Stimulated activated effector memory CD8-positive, alpha-beta T cell treated with anti-CD3 and anti-CD28 coated beads, Interleukin-12 subunit alpha, Interleukin-12 subunit beta, amount 100 ng/mL, for 72 hours (primary cell): ENCODE measurements around the gene KRTAP5-8.
A peak's percentile ranks its signal among the peaks of the same experiment; 100 is the strongest.
"Not testable (repeated sequence)": the region's sequence is repeated elsewhere in the genome, so short reads cannot be mapped to it uniquely, and the experiment has no call there.

ENCODE experiments used
- ATAC-seq: fragments of 150-1000 bp; cut with Tn5 transposase; 2 replicates; pipeline ENCODE4 v1.10.0; 2021
- DNase-seq, 2 donors: peaks; one replicate each; pipeline ENCODE4 v3.0.0; 2021 to 2022; ENCODE audit warnings: low spot score in 2 of 2
- H3K27ac Mint-ChIP-seq: one replicate; pipeline ENCODE4 v1.8.0; 2022; ENCODE audit warnings: mild to moderate bottlenecking, mixed read lengths
- H3K36me3 Mint-ChIP-seq: one replicate; pipeline ENCODE4 v1.8.0; 2022; ENCODE audit warnings: mild to moderate bottlenecking, mixed read lengths
- H3K4me1 Mint-ChIP-seq: one replicate; pipeline ENCODE4 v1.8.0; 2022; ENCODE audit warnings: mixed read lengths
- H3K4me3 Mint-ChIP-seq: one replicate; pipeline ENCODE4 v1.8.0; 2022; ENCODE audit warnings: mild to moderate bottlenecking, mixed read lengths
- H3K9me3 Mint-ChIP-seq: one replicate; pipeline ENCODE4 v1.8.0; 2022; ENCODE audit warnings: mixed read lengths

Gene KRTAP5-8

GRCh38 chr11:71537977-71538665, at the start of gene KRTAP5-8:
KRTAP5-8 (plus strand) TSS chr11:71538025; CDS start chr11:71538056, 31 bp downstream.
- H3K4me3 Mint-ChIP-seq, ATAC-seq, H3K27ac Mint-ChIP-seq, H3K9me3 Mint-ChIP-seq, DNase-seq, H3K36me3 Mint-ChIP-seq, H3K4me1 Mint-ChIP-seq: not testable (repeated sequence)

DNA sequence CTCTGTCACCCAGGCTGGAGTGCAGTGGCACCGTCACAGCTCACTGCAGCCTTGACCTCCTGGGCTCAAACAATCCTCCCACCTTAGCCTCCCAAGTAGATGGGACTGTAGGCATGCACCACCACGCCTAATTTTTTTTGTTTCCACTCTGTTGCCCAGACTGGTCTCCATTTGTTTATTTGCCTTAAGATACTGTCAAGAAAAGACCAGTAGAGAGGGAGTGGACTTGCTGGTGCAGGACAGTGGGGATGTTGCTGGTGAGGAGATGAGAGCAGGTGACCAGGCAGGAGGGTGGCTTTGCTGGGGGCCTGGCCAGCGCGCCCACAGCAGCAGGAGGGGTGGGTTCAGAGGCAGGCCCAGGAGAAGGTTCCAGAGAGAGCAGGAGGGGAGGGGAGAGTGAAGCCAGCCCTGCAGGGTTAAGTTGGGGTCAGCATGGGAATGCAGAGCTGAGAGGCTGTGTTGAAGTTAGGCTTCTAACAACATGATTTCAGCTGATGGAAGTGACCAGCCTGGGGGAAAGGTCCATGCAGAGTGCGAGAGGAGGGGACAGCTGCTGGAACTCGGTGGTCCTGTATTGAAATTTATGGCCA, 49.0 kb upstream of the KRTAP5-8 start:
- H3K36me3 Mint-ChIP-seq = peaks cover 75% of the 10 kb centered on the region
- DNase-seq (no peak), ATAC-seq (no peak)
- H3K4me1 Mint-ChIP-seq = peaks cover 48% of the 10 kb centered on the region
- no peaks in the 10 kb centered on the region for H3K9me3 Mint-ChIP-seq
- peak overlapping the region; percentile 25 for H3K4me3 Mint-ChIP-seq
- peak overlapping the region; percentile 96 for H3K27ac Mint-ChIP-seq

DNA sequence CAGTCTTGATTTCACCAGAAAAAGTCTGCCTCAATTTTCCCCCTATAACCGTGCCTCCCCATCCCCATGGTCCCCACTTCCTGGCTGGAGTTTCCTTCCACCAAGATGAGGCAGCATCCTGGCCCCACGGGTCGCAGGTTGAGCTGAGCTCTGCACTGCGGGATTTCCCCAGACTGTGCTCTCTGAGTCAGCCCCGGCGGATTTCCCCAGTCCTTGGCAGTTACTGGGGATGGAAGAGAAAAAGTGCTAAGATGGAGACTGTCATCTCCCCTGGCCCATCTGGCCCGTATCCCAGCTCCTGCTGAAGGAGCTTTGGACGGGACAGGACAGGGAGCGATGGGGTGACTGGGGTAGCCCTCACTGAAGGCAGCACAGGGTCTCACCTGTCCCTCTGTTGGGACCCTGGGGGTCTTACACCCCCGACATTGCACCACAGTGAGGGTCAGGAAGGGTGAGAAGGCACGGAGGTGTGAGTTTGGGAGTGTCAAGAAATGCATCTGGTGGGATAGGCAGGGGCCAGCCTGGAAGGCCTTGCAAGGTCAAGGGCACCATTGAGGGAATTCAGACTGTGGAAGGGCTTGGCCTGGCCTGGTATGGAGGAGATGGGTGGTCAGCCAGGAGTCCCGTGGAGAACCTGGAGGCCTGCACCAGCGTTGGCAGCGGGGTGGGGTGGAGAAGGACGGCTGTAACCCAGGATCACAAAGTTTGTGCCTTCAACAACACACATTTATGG, 48.3 kb upstream of the KRTAP5-8 start:
- H3K4me1 Mint-ChIP-seq = peaks cover 48% of the 10 kb centered on the region
- peaks cover 80% of the 10 kb centered on the region for H3K36me3 Mint-ChIP-seq
- peak; percentile 15 to 66 for DNase-seq
- peak overlapping the region; percentile 96 for H3K27ac Mint-ChIP-seq
- no peaks in the 10 kb centered on the region for H3K9me3 Mint-ChIP-seq
- H3K4me3 Mint-ChIP-seq = peak overlapping the region; percentile 25
- ATAC-seq = peak; percentile 93

DNA sequence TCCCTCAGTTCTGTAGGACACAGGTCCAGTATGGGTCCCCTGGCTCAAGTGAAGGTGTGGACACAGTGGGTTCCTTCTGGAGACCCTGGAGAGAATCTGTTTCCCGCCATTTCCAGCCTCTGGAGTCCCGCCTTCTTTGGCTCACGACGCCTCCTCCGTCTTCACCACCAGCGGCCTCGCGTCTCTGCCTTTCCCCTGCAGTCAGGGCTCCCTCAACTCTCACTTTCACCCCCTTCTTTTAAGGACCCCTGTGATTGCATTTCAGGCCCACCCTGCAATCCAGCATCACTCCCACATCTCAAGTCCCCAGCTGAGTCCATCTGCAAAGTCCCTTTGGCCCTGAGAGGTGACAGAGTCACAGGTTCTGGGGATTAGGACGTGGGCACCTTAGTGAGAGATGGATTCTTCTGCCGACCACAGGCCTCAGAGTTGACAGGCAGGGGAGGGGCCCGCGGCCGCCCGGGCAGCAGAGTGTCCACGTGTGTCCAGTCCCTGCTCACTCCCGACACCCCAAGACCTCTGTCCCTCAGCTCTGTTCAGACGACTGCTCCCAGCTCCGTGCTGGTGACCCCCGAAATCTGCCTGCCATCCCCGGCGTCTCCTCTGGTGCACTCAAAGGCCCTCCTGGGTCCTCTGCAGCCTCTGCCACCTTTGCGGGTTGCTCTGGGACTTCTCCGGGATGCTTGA, 47.6 kb upstream of the KRTAP5-8 start:
- Mint-ChIP-seq H3K27ac (peak overlapping the region; percentile 96), H3K4me3 (no peak overlapping the region), H3K36me3 (peaks cover 80% of the 10 kb centered on the region), H3K9me3 (no peaks in the 10 kb centered on the region), H3K4me1 (peaks cover 45% of the 10 kb centered on the region)
- DNase-seq (no peak), ATAC-seq (no peak)

DNA sequence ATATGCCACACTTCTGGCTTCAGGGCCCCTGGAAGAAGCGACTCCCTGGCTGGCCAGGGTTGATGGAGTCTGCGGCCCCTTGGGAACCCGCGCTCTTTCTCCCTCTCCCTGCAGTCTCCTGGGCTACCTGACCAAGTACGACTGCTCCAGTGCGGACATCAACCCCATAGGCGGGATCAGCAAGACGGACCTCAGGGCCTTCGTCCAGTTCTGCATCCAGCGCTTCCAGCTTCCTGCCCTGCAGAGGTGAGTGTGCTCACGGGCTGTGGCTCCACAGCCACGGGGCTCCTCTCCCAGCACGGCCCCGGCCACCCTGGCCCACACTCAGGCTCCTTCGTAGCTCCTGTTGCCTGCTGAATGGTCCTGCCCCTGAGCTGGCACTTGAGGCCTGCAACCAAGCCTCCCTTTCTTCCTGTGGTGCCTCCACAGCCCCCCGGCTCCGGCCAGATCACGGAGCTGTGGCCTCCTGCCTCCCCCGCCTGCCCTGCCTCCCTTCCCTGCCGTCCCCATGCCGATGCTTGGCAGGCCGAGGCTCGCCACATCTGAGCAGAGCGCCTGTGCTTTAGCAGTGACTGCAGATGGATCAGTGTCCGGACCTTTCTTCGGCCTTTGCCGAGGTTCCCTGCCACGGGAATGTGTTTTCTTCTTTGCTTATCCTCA, 47.0 kb upstream of the KRTAP5-8 start:
- peaks cover 80% of the 10 kb centered on the region for H3K36me3 Mint-ChIP-seq
- no peak overlapping the region for H3K4me3 Mint-ChIP-seq
- peaks cover 39% of the 10 kb centered on the region for H3K4me1 Mint-ChIP-seq
- no peaks in the 10 kb centered on the region for H3K9me3 Mint-ChIP-seq
- H3K27ac Mint-ChIP-seq = peak overlapping the region; percentile 96
- DNase-seq = no peak
- ATAC-seq = no peak

- Mint-ChIP-seq H3K9me3 (no peaks in the 10 kb centered on the region), H3K4me1 (peaks cover 35% of the 10 kb centered on the region), H3K4me3 (no peak overlapping the region), H3K27ac (peak overlapping the region; percentile 83), H3K36me3 (peaks cover 80% of the 10 kb centered on the region)
- DNase-seq (no peak), ATAC-seq (no peak)
Observed at GRCh38 chr11:71491531-71491930, 46.3 kb upstream of the KRTAP5-8 start.

DNA sequence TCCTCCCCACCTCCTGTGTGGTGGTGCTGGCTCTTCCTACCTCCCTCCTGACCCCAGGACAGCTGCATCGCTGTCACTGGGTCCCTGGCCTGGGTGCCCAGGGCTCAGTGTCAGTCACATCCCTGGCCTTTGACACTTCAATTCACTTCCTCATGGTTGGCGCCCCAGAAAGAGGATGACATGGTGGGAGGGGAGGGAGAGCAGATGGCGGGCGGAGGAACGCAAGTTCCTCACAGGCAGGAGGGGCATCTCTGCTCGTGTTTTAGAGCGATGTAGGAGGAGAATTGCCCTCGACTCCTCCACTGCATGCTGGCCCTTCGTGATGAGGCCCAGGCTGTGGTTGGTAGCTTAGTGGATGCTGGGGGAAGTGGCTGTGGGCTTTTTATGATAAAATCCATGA, 45.9 kb upstream of the KRTAP5-8 start:
- H3K4me3 Mint-ChIP-seq = no peak overlapping the region
- peak overlapping the region; percentile 68 for H3K27ac Mint-ChIP-seq
- peaks cover 80% of the 10 kb centered on the region for H3K36me3 Mint-ChIP-seq
- DNase-seq = peak in 1 of 2 donors; percentile 42
- peaks cover 35% of the 10 kb centered on the region for H3K4me1 Mint-ChIP-seq
- ATAC-seq = no peak
- no peaks in the 10 kb centered on the region for H3K9me3 Mint-ChIP-seq

DNA sequence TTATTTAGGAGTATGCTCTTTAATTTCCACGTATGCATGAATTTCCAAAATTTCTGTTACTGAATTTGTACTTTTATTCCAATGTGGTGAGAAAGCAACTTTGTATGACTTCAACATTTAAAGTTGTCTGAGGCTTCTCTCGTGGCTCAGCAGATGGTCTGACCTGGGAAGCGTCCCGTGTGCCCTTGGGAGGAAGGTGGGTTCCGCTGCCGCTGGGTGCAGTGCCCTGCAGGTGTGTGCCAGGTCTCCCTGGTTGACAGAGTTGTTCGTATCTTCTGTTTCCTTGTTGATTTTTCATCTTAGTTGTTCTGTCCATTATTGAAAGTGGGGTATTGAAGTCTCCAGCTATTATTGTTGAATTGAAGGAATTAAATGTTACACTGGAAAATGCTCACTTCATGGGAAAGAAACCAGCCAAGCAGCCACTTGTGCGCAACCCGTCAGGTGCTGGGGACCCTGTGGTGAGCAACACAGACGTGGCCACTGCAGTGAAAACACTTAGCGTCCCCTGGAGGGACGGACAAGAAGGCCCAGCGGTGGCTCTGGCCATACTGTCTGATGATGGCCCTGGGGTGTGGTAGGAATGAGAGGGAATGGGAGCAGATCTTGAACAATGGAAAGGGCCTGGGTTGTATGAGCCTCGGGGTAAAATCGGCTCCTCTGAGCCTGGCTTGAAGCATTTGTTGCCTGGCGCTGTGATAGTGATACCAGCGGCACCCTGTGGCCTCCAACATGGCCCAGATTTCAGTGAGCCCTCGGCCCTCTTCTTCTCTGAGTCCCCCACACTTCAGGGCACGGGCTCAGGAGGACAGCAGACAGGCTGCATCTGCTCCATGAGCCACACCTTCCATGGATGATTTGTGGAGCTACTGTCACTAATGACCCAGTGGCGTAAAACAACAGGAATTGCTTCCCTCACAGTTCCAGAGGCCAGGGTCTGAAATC, 42.3 kb upstream of the KRTAP5-8 start:
- Mint-ChIP-seq H3K9me3 (no peaks in the 10 kb centered on the region), H3K36me3 (peaks cover 86% of the 10 kb centered on the region), H3K4me1 (peaks cover 12% of the 10 kb centered on the region), H3K4me3 (no peak overlapping the region), H3K27ac (peak overlapping the region; percentile 0)
- DNase-seq (no peak), ATAC-seq (no peak)

DNA sequence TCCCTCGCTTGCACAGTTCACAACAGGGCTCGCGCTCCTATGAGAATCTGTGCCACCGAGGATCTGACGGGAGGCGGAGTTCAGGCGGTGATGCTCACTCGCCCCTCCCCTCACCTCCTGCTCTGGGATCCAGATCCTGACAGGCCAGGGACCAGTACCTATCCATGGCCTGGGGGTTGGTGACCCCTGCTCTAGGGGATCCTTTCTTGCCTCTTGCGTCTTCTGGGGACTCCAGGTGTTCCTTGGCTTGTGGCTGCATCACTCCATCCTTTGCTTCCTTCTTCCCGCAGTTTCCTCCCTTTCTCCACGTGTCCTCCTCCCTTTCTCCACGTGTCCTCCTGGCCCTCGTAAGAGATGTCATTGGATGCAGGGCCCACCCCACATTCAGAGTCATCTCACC, 41.4 kb upstream of the KRTAP5-8 start:
- peaks cover 8% of the 10 kb centered on the region for H3K4me1 Mint-ChIP-seq
- no peaks in the 10 kb centered on the region for H3K9me3 Mint-ChIP-seq
- no peak overlapping the region for H3K27ac Mint-ChIP-seq
- ATAC-seq = no peak
- no peak for DNase-seq
- H3K4me3 Mint-ChIP-seq = no peak overlapping the region
- peaks cover 94% of the 10 kb centered on the region for H3K36me3 Mint-ChIP-seq

DNA sequence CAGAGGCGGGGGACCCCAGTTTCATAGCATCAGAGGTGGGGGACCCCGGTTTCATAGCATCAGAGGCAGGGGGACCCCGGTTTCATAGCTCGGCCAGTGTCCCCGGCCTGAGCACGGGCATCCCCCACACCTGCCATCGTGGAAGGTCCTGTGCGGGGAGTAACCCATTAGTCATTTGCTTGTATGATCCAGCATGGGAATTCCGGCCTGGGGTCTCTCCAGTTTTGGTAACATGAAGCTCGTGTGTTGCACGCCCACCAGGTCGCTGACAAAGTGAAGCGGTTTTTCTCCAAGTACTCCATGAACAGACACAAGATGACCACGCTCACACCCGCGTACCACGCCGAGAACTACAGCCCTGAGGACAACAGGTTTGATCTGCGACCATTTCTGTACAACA, 39.7 kb upstream of the KRTAP5-8 start:
- Mint-ChIP-seq H3K4me3 (no peak overlapping the region), H3K9me3 (no peaks in the 10 kb centered on the region), H3K4me1 (no peaks in the 10 kb centered on the region), H3K36me3 (peaks cover 84% of the 10 kb centered on the region), H3K27ac (no peak overlapping the region)
- ATAC-seq (no peak), DNase-seq (no peak)

GRCh38 chr11:71499125-71499524, 38.7 kb upstream of the KRTAP5-8 start:
- Mint-ChIP-seq H3K36me3 (peaks cover 74% of the 10 kb centered on the region), H3K9me3 (no peaks in the 10 kb centered on the region), H3K4me3 (no peak overlapping the region), H3K4me1 (no peaks in the 10 kb centered on the region), H3K27ac (no peak overlapping the region)
- ATAC-seq (no peak), DNase-seq (no peak)

GRCh38 chr11:71499546-71499945, 38.3 kb upstream of the KRTAP5-8 start:
- DNase-seq (no peak), ATAC-seq (no peak)
- no peaks in the 10 kb centered on the region for H3K9me3 Mint-ChIP-seq
- no peaks in the 10 kb centered on the region for H3K4me1 Mint-ChIP-seq
- no peak overlapping the region for H3K4me3 Mint-ChIP-seq
- peaks cover 73% of the 10 kb centered on the region for H3K36me3 Mint-ChIP-seq
- no peak overlapping the region for H3K27ac Mint-ChIP-seq

GRCh38 chr11:71500601-71501021, 37.2 kb upstream of the KRTAP5-8 start:
- no peak for DNase-seq
- Mint-ChIP-seq H3K36me3 (peaks cover 66% of the 10 kb centered on the region), H3K4me1 (no peaks in the 10 kb centered on the region), H3K9me3 (no peaks in the 10 kb centered on the region), H3K27ac (no peak overlapping the region), H3K4me3 (no peak overlapping the region)
- ATAC-seq = no peak
